Measurements from ENCODE around the gene GLT1D1.

DNA sequence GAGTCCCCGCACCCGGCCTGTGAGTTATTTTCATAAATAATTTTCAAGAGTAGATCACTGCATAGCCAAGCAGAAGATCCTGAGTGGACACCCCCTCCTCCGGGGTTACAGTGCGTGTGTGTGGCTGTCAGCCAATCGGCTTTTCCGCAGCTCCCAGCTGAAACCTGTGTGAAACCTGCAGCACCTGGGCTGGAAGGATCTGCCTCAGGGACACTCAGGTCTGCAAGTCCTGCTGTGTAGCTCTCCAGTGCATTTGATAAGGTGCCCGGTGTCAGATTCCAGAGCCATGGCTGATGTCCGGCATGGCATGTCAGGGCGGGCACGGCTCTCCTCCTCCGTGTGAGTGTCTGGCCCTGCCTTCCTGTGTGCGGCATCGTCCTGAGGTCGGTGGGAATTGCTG is 124.8 kb downstream of the GLT1D1 start:
- TF ChIP-seq, protein P1, sequence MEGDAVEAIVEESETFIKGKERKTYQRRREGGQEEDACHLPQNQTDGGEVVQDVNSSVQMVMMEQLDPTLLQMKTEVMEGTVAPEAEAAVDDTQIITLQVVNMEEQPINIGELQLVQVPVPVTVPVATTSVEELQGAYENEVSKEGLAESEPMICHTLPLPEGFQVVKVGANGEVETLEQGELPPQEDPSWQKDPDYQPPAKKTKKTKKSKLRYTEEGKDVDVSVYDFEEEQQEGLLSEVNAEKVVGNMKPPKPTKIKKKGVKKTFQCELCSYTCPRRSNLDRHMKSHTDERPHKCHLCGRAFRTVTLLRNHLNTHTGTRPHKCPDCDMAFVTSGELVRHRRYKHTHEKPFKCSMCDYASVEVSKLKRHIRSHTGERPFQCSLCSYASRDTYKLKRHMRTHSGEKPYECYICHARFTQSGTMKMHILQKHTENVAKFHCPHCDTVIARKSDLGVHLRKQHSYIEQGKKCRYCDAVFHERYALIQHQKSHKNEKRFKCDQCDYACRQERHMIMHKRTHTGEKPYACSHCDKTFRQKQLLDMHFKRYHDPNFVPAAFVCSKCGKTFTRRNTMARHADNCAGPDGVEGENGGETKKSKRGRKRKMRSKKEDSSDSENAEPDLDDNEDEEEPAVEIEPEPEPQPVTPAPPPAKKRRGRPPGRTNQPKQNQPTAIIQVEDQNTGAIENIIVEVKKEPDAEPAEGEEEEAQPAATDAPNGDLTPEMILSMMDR (IDR thresholded peaks at IDR 0.05; ENCODE audit: low read length) = no peak
- TF ChIP-seq EZH2 (optimal IDR thresholded peaks at IDR 0.05; ENCODE audit: low read depth, low read length) (no peak), EZH2phosphoT487 (IDR thresholded peaks at IDR 0.05; ENCODE audit: low read length) (no peak)

Measured in MM.1S (cell line).